SIG-M5 treated with dmso at 0.1 percent for 504 hours (cell line): ENCODE results near the gene CHD6.

Source experiments
- DNase-seq: peaks from one replicate; lab custom pipeline; 2025; ENCODE audit not compliant: unreplicated experiment; lab: John Stamatoyannopoulos, UW

Gene CHD6

DNA sequence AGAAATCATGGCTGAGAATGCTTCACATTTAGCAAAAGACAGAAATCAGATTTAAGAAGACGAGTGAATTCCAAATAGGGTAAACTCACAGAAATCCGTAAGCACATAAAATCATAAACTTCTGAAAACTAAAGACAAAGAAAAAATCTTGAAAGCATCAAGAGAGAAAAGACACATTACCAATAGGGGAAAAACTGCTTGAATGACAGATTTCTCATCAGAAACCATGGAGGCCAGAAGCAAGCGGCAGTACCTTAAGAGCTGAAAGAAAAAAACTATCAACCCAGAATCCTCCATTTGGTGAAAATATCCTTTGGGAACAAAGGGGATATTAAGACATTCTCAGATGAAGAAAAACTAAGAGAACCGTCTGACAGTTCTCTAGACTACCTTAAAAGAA, 185.0 kb downstream of the CHD6 start:
- DNase-seq: no peak

GRCh38 chr20:41432746-41433145, 185.4 kb downstream of the CHD6 start:
- no peak for DNase-seq

DNA sequence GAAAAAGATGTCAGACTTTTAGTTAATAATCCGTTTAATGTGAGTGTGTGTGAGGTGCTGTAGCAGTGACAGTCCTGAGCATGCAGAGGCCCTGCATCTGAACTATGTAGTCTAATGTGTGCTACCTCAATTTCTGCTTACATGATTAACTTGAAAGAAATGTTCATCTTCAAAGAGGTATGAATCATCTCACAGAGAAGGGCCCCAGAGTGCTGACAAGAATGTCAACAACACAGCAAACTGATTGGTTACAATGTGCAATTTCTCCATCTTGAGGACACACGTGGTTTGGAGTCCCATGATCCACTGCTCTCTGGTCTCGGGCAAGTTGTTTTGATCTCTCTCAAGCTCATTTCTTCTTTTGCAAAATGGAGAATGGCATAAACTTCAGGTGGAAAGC, 189.9 kb downstream of the CHD6 start:
- peak; percentile 14 for DNase-seq

- no peak for DNase-seq
Observed at GRCh38 chr20:41427833-41428232, 190.3 kb downstream of the CHD6 start.

DNA sequence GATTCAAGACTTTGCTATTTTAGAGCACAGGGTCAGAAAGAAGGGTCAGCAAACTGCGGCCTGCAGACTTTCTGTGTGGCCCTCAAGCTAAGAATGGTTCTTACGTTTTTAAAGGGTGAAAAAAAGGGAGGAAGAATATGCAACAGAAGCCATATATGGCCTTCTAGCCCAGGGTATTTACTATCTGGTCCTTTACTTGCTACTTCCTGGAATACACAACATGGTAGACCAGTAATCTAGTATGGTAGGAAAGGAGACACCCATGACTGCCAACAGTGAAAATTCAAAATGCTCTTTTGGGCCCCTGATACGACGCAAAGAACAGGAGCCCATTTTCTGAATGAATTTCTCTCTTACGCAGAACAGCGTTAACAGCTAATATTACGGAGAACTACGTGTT, 191.2 kb downstream of the CHD6 start:
- DNase-seq: no peak

GRCh38 chr20:41426086-41426830, 191.9 kb downstream of the CHD6 start:
- no peak for DNase-seq

DNA sequence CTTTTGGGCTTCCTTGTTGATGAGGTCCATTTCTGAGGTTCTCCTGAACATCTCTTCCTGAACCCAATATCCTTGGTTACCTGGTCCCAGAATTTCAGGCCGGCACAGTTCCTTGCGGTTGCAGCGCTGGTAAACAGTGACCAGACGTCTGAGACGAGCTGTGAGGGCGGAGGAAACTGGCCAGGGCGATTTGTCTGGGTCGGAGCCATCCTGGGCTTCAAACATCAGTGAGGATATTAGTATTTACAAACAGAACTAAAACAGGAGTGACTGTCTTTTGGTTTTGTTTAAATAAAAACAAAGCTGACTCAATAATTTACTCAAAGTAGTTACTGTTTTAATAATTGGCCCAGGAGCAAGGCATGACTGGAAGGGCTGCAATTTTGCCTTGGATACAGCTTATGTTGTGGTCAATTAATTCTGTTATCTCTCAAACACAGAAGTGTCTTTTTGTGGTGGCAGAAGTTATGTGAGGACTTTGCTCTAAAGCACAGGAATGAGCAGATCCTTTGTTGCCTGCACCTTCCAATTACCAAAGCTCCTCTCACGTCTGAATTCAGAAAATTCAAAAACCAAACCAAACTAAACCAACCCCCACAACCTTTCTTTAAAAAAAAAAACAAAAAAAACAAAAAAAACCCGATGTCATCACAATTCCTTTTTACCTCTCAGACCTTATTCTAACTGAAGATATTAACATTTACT, 192.8 kb downstream of the CHD6 start:
- no peak for DNase-seq

DNA sequence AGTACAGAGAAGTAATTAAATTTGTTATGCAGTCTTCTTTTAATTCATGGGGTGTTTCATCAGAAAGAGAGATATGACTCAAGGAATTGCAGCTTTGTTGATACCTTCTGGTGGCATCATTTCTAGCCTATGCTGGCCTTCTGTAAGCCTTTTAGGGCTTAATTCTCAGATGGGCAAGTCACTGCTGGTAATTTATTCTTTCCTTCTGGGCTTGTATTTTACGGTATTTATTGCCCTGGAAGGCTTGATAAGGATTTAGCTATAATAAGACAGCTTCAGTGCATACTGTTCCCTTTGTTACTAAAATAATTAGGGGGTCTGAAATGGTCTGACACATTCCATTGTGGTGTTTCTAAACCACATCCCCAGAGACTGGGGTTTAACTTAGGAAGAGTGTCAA, 193.6 kb downstream of the CHD6 start:
- no peak for DNase-seq

- DNase-seq: no peak
Observed at GRCh38 chr20:41424011-41424410, 194.2 kb downstream of the CHD6 start.

DNA sequence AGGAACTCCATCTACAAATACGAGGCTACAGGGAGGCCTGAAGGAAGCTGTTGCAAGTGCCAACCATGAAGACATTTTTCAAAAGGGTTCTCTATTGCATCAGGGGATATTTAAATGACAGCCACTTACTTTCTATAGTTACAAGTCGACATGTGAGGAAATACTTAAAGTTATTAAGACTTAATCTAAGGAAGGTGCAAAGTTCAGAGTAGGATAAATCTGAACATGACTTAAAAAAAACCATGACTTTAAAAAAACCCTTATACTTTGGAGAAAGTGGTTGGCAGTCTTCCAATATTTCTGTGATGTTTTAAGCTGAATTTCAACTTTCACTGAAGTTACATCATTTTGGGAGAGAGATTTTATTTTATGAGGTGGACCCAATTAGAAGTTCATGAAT, 195.2 kb downstream of the CHD6 start:
- DNase-seq: no peak

DNA sequence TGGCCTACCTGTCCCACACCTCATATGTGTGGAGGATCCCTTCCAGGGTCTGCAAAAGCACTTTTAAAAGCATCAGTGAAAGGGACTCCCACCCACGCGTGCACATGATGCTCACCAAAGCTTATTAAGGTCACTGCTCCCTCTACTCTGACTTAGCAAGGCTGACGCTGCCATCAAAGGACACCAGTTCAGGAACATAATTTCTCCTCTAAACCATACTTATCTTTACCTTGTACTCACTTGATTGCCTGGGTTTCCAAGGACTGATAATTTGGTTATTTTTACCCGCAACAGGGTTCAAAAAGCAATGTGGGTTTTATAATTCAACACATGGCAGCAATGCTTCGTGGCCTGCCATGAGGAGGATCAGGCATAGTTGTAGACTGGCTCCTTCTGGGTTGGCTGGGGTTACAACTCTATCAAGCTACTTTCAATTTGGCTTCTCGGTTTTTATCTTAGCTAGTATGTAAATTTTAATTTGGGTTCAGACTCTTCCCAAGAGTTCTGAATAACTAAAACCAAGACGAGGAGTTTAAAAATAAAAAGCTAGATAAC, 199.4 kb downstream of the CHD6 start:
- no peak for DNase-seq

DNA sequence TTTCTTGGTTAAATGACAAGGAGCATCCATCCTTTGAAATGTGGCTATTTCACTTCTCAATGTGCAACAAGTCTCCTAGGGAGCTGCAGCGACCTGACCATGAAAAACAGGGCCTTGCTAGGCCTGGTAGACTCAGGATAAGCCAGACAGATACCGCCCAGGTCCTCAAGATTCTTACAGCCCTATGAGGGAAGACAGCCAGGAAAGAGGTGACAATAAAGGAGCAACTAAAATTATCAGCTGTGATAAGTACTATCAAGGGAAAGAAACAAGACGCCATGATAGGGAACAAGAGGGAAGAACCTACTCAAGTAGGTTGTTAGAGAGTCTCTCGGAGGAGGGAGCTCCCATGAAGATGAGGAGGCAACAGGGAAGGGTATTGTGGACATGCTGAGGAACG, 200.1 kb downstream of the CHD6 start:
- no peak for DNase-seq

DNA sequence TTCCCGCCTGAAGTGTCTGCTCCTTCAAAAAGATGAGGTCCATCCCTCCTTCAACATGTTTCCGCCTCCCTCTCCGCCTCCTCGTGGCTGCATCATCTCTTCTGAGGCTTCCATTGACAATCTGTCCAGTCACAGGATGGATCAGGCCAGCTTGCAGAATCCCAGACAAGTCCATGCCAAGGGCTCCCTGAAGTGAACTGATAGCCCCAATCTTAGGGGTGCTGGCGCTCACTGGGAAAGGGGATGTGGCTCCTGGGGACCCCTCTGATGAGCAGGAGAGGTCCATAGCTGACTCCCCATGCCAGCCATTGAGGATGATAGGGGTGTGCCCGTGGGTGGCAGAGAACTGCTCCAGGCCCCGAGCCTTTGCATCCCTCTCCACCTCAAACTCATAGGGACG, 203.0 kb downstream of the CHD6 start:
- no peak for DNase-seq

- DNase-seq: no peak
Observed at GRCh38 chr20:41413169-41413568, 205.0 kb downstream of the CHD6 start.

DNA sequence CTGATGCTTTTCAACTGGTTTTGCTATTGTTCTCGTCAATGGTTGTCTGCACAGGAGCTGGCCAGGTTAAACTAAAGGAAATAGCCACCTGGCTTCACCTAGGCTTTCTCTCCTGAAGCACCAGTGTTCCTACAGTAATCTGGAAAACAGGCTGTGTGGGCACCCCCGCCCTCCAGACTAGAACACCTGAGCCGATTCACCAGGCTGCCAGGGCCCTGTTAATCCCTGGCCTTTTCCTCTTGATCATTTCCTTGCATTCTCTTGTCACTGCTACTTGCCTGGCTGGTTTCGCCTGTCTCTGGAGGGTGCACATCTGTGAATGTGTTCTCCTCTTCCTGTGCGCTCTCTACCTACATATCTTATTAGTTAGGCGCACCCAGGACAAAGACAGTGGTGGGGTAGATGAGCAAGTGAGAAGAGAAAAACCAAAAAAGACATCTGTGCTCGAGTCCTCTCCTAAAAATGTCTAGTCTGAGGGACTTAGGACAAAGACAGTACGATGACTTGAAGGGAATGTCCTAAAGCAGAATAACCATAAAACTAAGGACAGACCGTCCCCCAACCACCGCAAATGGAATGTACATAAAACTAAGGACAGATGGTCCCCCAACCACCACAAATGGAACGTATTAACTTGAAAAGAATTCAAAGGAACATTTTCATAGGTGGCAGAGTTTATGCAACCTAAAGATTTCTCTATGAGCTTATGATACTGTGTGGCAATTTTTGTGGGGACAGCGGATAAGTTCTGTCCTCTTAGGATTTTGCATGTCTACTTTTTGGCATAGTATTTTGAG, 205.7 kb downstream of the CHD6 start:
- no peak for DNase-seq

GRCh38 chr20:41411391-41411847, 206.8 kb downstream of the CHD6 start:
- DNase-seq: peak; percentile 43

DNA sequence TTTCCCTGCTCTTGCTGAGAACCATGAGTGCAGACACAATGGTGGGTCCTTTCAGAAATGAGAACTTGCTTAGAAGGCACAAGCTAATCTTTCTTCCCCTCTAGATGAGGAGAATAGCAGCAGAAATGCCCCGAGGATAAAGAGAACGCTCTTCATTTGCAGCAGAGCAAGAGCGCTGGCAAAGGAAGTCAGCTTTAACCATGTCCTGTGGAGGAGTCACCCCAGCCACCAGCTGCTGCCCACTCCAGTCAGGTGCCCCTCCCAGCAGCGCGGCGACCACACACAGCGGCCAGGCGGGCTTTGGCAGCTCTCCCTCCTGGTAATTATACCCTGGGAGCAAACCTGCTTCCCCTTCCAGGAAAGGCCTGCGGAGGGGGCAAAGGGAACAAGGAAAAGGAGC, 209.2 kb downstream of the CHD6 start:
- DNase-seq: no peak

DNA sequence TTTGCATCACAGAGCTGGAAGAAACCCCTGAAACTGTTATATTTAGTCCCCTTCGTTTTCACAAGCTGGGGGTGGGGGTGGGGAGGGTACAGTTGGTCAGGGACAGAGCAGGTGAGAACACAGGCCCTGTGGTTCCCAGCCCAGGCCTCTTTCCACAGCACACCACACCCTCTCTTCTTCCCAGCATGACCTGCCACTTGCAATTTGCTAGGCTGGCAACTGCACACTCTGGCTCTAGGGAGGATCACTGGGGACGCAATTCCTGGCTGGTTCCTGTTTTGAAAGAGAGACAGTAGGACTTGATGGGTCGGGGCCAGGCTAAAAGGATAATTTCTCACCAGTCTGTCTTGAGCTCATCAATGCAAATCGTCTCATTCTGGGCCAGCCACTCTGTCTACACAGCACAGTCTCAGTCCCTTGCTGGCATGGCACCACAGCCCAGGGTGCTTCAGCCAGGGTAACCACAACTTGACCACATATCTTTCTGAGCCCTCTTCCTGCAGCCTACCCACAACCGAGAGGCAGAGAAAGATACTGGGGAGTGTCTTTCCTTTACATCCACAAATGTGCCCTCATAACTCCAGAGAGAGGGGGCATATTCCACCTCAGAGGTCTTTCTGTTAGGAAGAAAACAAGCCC, 209.9 kb downstream of the CHD6 start:
- no peak for DNase-seq

DNA sequence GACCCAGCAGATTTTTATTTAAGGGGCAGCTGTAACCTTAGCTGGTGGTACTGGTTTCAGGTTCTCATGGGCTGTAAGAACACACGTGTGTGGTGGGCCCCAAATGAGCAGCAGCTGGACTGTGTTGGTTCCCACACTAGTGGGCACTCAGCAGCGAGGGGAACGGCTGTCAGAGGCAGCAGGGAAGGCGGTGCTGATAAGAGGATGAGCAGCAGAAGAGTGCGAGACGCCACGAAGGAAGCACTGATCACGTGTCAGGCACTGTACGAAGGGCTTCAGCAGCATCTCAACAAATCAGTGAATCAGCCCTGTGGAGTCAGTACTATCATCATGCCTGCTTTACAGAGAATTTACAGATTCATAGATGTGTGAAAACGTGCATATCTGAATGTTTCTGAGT, 210.6 kb downstream of the CHD6 start:
- DNase-seq: no peak

GRCh38 chr20:41406896-41407444, 211.2 kb downstream of the CHD6 start:
- DNase-seq: no peak

DNA sequence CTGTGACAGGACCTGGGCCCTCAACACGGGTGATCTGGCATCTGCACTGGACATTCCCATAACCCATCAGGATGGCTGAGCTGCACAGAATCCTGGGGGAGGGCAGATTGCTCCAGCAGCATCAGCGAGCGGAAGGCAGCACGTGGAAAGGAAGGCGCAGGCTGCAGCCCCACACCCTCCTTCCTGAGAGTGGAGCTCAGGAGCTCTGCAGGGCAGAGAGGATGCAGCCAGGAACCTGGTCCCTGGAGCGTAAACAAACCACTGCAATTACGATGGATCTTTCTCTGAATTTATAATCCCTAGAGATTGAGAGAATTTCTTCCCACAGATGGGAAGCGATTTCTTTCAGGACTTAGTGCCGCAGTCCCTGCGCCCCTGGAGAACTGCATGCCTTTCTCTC, 211.8 kb downstream of the CHD6 start:
- no peak for DNase-seq
